ENCODE data around the gene TRIM17. TPM values are rescaled to one million over a fixed set of nuclear protein-coding genes. Genes with fewer than 3 reads are reported as not detected.

Gene TRIM17
- total RNA-seq, 1 donor from 2014 or later = 1.2 TPM

DNA sequence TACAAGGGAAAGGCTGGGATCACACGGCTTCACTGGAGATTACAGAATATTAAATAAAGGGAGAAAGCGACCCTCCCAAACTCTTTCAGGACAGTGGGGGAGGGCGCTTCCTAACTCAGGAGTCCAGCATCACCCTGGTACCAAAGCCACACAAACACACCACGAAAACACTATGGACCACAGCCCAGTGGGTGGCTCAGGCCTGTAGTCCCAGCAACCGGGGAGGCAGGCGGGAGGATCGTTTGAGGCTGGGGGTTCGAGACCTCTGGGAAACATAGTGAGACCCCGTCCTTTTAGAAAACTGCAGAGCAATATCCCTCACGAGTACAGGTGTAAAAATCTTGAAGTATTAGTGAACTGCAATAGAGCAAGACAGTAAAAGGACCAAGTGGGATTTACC lies 26.0 kb downstream of the TRIM17 start:
- Histone ChIP-seq H3K27me3 (no peaks in the 10 kb centered on the region), H3K27ac (no peak overlapping the region), H3K9me3 (no peaks in the 10 kb centered on the region), H3K4me1 (peaks cover 17% of the 10 kb centered on the region), H3K36me3 (peaks cover 0 to 15% of the 10 kb centered on the region in 2 donors), H3K4me3 (no peak overlapping the region)
- no peak for DNase-seq (ENCODE audit: extremely low spot score in 2 of 2)
- intact Hi-C loops (cut with DNase I) = no loop called here
- TF ChIP-seq POLR2AphosphoS5 (IDR thresholded peaks at IDR 0.05; ENCODE audit: insufficient read depth in 1 of 2, low read depth in 1 of 2) (no peak), POLR2A (IDR thresholded peaks at IDR 0.05) (no peak)
- TF ChIP-seq, protein P1, sequence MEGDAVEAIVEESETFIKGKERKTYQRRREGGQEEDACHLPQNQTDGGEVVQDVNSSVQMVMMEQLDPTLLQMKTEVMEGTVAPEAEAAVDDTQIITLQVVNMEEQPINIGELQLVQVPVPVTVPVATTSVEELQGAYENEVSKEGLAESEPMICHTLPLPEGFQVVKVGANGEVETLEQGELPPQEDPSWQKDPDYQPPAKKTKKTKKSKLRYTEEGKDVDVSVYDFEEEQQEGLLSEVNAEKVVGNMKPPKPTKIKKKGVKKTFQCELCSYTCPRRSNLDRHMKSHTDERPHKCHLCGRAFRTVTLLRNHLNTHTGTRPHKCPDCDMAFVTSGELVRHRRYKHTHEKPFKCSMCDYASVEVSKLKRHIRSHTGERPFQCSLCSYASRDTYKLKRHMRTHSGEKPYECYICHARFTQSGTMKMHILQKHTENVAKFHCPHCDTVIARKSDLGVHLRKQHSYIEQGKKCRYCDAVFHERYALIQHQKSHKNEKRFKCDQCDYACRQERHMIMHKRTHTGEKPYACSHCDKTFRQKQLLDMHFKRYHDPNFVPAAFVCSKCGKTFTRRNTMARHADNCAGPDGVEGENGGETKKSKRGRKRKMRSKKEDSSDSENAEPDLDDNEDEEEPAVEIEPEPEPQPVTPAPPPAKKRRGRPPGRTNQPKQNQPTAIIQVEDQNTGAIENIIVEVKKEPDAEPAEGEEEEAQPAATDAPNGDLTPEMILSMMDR (IDR thresholded peaks at IDR 0.05) = no peak

DNA sequence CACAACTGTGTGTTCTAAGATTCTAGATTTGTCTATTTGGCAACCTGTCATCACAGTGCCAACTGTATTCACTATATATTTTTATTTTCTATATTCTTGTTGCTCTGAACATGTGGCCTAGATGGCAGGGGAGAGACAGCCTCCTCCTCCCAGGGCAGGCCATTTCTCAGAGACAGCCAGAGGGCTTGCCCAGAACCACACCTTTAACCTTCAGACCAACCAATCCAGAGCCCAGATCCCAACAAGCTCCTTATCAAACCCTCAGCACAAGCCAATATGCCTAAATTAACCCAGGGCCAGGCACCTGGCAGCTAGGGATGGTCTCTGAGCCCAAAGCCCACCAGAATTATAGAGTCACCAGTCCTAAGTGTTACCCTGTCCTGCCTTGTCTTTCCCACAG lies 29.3 kb downstream of the TRIM17 start:
- no peaks in the 10 kb centered on the region for H3K36me3 ChIP-seq
- no peaks in the 10 kb centered on the region for H3K27me3 ChIP-seq
- no peak overlapping the region for H3K4me3 ChIP-seq
- no peak overlapping the region for H3K27ac ChIP-seq
- no peak for DNase-seq (ENCODE audit: extremely low spot score in 2 of 2)
- no peaks in the 10 kb centered on the region for H3K4me1 ChIP-seq
- TF ChIP-seq, protein P1 (IDR thresholded peaks at IDR 0.05) = no peak
- TF ChIP-seq POLR2A (IDR thresholded peaks at IDR 0.05) = no peak
- TF ChIP-seq POLR2AphosphoS5 (IDR thresholded peaks at IDR 0.05; ENCODE audit: insufficient read depth in 1 of 2, low read depth in 1 of 2) = no peak
- H3K9me3 ChIP-seq = no peaks in the 10 kb centered on the region
- intact Hi-C loops (cut with DNase I) = no loop called here

DNA sequence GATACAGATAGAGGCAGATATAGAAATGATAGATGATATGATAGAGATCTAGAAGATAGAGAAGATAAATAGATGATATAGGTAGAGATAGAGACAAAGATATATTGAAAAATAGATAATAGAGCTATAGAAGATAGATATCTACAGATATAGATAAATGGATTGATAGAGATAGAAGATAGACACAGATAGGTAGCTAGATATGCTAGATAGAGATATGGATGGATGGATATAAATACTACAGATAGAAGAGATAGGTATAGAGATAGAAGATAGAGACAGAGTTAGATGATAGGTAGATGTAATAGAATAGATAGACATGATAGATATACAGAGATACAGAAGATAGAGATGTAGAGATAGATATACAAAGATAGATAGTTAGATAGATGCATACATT lies 31.4 kb downstream of the TRIM17 start:
- Histone ChIP-seq H3K4me3 (no peak overlapping the region), H3K4me1 (no peaks in the 10 kb centered on the region), H3K27ac (no peak overlapping the region), H3K27me3 (no peaks in the 10 kb centered on the region), H3K9me3 (no peaks in the 10 kb centered on the region), H3K36me3 (no peaks in the 10 kb centered on the region)
- DNase-seq (ENCODE audit: extremely low spot score in 2 of 2) = no peak
- intact Hi-C loops (cut with DNase I) = no loop called here
- TF ChIP-seq POLR2AphosphoS5 (IDR thresholded peaks at IDR 0.05; ENCODE audit: insufficient read depth in 1 of 2, low read depth in 1 of 2) (no peak), POLR2A (IDR thresholded peaks at IDR 0.05) (no peak)
- TF ChIP-seq, protein P1 (IDR thresholded peaks at IDR 0.05) = no peak

DNA sequence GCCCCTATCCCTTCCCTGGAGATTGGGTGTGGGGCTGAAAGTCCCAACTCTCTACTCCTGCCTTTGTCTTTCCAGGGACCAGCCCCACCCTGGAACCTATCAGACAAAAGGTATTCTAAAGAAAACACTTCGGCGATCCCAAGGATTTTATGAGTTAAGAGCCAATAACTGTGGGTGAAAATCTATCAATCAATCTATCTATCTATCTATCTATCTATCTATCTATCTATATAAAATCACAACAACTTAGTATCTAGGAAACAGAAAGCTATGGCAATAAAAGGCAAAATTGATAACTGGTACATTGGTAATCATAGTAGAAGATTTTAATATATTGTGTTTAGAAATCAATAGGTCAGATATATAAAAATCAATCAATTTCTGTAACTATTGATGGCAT lies 32.9 kb downstream of the TRIM17 start:
- DNase-seq (ENCODE audit: extremely low spot score in 2 of 2) = no peak
- Histone ChIP-seq H3K27me3 (no peaks in the 10 kb centered on the region), H3K27ac (no peak overlapping the region), H3K4me1 (peaks cover 10% of the 10 kb centered on the region), H3K4me3 (no peak overlapping the region), H3K9me3 (no peaks in the 10 kb centered on the region), H3K36me3 (no peaks in the 10 kb centered on the region)
- no peak for TF ChIP-seq POLR2A (IDR thresholded peaks at IDR 0.05)
- TF ChIP-seq, protein P1 (IDR thresholded peaks at IDR 0.05) = no peak
- no peak for TF ChIP-seq POLR2AphosphoS5 (IDR thresholded peaks at IDR 0.05; ENCODE audit: insufficient read depth in 1 of 2, low read depth in 1 of 2)
- intact Hi-C loops (cut with DNase I) = no loop called here

DNA sequence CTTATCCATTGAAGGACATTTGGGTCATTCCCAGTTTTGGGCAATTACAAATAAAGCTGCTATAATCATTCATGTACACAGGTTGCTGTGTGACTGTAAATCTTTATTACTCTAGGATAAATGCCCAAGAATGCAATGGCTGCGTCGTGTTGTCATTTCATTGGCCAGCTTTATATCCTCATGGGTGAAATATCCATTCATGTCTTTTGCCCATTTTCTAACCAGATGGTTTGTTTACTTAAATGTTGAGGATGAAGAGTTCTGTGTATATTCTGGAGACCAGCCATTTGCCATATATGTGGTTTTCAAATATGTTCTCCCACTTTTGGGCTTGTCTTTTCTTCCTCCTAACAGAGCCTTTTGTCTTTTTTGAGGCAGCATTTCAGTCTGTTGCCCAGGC lies 35.3 kb downstream of the TRIM17 start:
- no peaks in the 10 kb centered on the region for H3K9me3 ChIP-seq
- no peak for DNase-seq (ENCODE audit: extremely low spot score in 2 of 2)
- H3K4me3 ChIP-seq = no peak overlapping the region
- intact Hi-C loops (cut with DNase I) = no loop called here
- TF ChIP-seq, protein P1 (IDR thresholded peaks at IDR 0.05) = no peak
- TF ChIP-seq POLR2A (IDR thresholded peaks at IDR 0.05) = no peak
- no peak for TF ChIP-seq POLR2AphosphoS5 (IDR thresholded peaks at IDR 0.05; ENCODE audit: insufficient read depth in 1 of 2, low read depth in 1 of 2)
- no peaks in the 10 kb centered on the region for H3K36me3 ChIP-seq
- no peaks in the 10 kb centered on the region for H3K27me3 ChIP-seq
- H3K4me1 ChIP-seq = peaks cover 11% of the 10 kb centered on the region
- no peak overlapping the region for H3K27ac ChIP-seq

Measured in vagina (tissue), 2 donors.